GM12865 (cell line): Measurements from ENCODE around the gene ZNF24.
A peak's percentile ranks its signal among the peaks of the same experiment; 100 is the strongest.

Experiments used
- DNase-seq: peaks from one replicate; pipeline ENCODE4 v3.0.0; 2010; ENCODE audit warnings: low read depth
- H3K4me3 ChIP-seq: 2 replicates; pipeline ENCODE4 v1.5.1; 2011; ENCODE audit warnings: mild to moderate bottlenecking, low read depth, low read length, control low read depth
- TF ChIP-seq, protein P1 (sequence below): IDR thresholded peaks from 2 replicates; pipeline ENCODE4 v1.5.1; 2011; ENCODE audit warnings: low read length, control low read depth, low read depth, inconsistent platforms; ENCODE audit not compliant: insufficient read depth; ENCODE audit errors: missing control alignments

Gene ZNF24

DNA sequence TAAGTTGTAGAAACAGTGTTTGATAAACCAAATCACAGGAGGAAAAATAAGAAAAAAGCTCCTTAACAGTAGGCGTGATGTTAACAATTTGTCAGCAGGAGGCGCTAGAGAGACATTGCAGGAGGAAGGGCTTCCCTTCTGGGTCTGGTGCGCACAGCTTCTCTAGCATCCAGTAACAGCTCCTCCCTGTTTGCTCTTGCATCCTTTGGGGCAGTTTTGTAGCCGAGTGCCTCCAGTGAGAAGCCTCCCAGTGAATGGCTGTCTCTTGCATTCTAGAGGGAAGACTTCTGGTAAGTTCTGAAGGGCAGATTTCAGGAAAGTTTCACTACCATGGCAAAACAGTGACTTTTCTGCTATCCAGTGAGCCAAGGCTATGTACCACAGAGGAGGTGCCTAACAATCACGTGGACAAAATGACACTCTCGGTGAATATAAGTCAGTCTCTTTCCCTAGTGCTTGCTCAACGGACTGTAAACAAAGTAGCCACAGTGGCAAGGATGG lies 42.4 kb upstream of the ZNF24 start:
- TF ChIP-seq, protein P1, sequence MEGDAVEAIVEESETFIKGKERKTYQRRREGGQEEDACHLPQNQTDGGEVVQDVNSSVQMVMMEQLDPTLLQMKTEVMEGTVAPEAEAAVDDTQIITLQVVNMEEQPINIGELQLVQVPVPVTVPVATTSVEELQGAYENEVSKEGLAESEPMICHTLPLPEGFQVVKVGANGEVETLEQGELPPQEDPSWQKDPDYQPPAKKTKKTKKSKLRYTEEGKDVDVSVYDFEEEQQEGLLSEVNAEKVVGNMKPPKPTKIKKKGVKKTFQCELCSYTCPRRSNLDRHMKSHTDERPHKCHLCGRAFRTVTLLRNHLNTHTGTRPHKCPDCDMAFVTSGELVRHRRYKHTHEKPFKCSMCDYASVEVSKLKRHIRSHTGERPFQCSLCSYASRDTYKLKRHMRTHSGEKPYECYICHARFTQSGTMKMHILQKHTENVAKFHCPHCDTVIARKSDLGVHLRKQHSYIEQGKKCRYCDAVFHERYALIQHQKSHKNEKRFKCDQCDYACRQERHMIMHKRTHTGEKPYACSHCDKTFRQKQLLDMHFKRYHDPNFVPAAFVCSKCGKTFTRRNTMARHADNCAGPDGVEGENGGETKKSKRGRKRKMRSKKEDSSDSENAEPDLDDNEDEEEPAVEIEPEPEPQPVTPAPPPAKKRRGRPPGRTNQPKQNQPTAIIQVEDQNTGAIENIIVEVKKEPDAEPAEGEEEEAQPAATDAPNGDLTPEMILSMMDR = peak; percentile 90
- no peak overlapping the region for H3K4me3 ChIP-seq
- DNase-seq = peak; percentile 87

GRCh38 chr18:35383136-35383535 lies 38.9 kb upstream of the ZNF24 start:
- H3K4me3 ChIP-seq = no peak overlapping the region
- DNase-seq = no peak
- TF ChIP-seq, protein P1 = no peak

- no peak overlapping the region for H3K4me3 ChIP-seq
- no peak for DNase-seq
- TF ChIP-seq, protein P1 = no peak
Measured at GRCh38 chr18:35379421-35379820, 35.2 kb upstream of the ZNF24 start.

DNA sequence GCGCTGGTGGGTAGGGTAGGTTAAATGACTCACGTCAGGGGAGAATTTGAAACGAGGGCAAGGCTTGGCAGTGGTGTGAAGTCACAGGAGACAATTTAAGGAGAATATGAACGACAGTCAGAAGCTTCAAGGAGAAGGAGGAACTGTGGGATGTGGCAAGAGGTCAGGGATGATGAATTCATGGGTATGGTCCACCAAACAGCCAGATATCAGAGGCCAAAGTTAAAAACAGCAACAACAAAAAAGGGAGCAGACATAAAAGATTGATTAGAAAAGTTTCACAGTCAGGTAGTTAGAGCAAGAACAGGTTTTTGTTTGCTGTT lies 34.3 kb upstream of the ZNF24 start:
- TF ChIP-seq, protein P1 = no peak
- no peak overlapping the region for H3K4me3 ChIP-seq
- DNase-seq = no peak

- TF ChIP-seq, protein P1 = no peak
- DNase-seq = no peak
- H3K4me3 ChIP-seq = no peak overlapping the region
Measured at GRCh38 chr18:35377875-35378573, 33.8 kb upstream of the ZNF24 start.

GRCh38 chr18:35376742-35377695 lies 32.8 kb upstream of the ZNF24 start, which contains the start of gene ZNF396:
ZNF396 (minus strand) TSS chr18:35377337; CDS start chr18:35374292, 3,045 bp downstream.
- DNase-seq = peak; percentile 74
- peak within 1 kb of the TSS; percentile 61 for H3K4me3 ChIP-seq
- TF ChIP-seq, protein P1 = no peak
